Central memory CD8-positive, alpha-beta T cell (primary cell): ENCODE measurements around the gene KIF20B.

Experiments
- ATAC-seq: fragments of 150-1000 bp; cut with Tn5 transposase; replicated peaks from 2 replicates; pipeline ENCODE4 v1.10.0; 2022; ENCODE audit warnings: mild to moderate bottlenecking, moderate FRiP score, moderate number of reproducible peaks; ENCODE audit not compliant: poor library complexity, severe bottlenecking; ENCODE audit errors: extremely low read depth
- DNase-seq, 2 donors: peaks; one replicate each; pipeline ENCODE4 v3.0.0; 2021; ENCODE audit warnings: low spot score in 2 of 2
- H3K27ac Mint-ChIP-seq: one replicate; pipeline ENCODE4 v1.8.0; 2022; ENCODE audit warnings: low read depth, mild to moderate bottlenecking, moderate library complexity, mixed read lengths
- H3K27me3 Mint-ChIP-seq: one replicate; pipeline ENCODE4 v1.8.0; 2022; ENCODE audit warnings: mixed read lengths
- H3K36me3 Mint-ChIP-seq: one replicate; pipeline ENCODE4 v1.8.0; 2022; ENCODE audit warnings: mild to moderate bottlenecking, moderate library complexity, mixed read lengths; ENCODE audit not compliant: insufficient read depth
- H3K4me1 Mint-ChIP-seq: one replicate; pipeline ENCODE4 v1.8.0; 2022; ENCODE audit warnings: mixed read lengths
- H3K4me3 Mint-ChIP-seq: one replicate; pipeline ENCODE4 v1.8.0; 2022; ENCODE audit warnings: mild to moderate bottlenecking, moderate library complexity, mixed read lengths
- H3K9me3 Mint-ChIP-seq: one replicate; pipeline ENCODE4 v1.8.0; 2022; ENCODE audit warnings: mixed read lengths

The KIF20B gene, protein sequence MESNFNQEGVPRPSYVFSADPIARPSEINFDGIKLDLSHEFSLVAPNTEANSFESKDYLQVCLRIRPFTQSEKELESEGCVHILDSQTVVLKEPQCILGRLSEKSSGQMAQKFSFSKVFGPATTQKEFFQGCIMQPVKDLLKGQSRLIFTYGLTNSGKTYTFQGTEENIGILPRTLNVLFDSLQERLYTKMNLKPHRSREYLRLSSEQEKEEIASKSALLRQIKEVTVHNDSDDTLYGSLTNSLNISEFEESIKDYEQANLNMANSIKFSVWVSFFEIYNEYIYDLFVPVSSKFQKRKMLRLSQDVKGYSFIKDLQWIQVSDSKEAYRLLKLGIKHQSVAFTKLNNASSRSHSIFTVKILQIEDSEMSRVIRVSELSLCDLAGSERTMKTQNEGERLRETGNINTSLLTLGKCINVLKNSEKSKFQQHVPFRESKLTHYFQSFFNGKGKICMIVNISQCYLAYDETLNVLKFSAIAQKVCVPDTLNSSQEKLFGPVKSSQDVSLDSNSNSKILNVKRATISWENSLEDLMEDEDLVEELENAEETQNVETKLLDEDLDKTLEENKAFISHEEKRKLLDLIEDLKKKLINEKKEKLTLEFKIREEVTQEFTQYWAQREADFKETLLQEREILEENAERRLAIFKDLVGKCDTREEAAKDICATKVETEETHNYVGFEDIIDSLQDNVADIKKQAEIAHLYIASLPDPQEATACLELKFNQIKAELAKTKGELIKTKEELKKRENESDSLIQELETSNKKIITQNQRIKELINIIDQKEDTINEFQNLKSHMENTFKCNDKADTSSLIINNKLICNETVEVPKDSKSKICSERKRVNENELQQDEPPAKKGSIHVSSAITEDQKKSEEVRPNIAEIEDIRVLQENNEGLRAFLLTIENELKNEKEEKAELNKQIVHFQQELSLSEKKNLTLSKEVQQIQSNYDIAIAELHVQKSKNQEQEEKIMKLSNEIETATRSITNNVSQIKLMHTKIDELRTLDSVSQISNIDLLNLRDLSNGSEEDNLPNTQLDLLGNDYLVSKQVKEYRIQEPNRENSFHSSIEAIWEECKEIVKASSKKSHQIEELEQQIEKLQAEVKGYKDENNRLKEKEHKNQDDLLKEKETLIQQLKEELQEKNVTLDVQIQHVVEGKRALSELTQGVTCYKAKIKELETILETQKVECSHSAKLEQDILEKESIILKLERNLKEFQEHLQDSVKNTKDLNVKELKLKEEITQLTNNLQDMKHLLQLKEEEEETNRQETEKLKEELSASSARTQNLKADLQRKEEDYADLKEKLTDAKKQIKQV (N-terminal part only)

DNA sequence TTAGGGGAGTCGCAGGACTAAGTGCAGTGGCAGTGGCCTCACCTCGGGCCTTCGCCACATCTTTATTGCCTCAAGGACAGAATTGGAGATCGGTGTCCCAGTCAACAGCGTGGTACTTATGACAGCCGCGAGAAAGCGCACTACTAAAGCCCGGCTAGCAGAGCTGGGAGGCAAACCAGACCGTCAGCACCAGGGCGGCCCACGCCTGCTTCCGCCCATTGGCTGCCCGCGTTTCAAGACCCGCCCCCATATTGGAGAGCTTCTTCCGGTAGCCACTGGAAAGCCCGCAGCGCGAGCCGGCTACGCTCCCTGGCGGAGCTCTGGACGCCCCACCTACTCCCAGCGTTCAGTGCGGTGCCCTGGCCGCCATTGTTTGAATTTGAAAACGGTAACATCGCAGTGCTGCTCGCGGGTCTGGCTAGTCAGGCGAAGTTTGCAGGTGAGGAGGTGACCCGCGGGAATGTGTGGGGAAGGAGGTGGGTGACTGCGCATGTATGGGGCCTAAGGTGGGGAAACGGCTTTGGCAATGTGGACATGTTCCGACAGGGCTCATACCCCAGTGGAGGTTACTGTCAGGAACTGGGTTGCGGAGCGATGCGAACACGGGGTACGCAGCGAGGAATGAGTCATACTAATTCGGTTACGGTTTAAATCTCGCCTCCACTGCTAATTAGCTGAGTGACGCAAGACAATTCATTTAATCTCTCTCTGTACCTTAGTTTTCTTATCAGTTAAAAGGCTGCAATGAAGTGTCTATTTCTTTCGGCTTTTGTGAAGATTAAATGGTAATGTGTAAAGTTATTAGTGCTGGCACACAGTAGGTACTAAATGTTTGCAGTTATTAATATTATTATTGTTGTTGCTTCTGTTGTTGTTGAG, at the start of gene KIF20B:
Gene KIF20B (plus strand): TSS at position 349 of the 879 bp plus-strand sequence. CDS start 3,705 bp downstream, outside the sequence.
- Mint-ChIP-seq H3K36me3 (peaks cover 8% of the 10 kb centered on the region), H3K4me3 (peak within 1 kb of the TSS; percentile 96), H3K27me3 (no peaks in the 10 kb centered on the region), H3K9me3 (no peaks in the 10 kb centered on the region), H3K27ac (peak within 1 kb of the TSS; percentile 98), H3K4me1 (peaks cover 32% of the 10 kb centered on the region)
- ATAC-seq, result peak; percentile 96
- DNase-seq, result peak; percentile 91 to 92

DNA sequence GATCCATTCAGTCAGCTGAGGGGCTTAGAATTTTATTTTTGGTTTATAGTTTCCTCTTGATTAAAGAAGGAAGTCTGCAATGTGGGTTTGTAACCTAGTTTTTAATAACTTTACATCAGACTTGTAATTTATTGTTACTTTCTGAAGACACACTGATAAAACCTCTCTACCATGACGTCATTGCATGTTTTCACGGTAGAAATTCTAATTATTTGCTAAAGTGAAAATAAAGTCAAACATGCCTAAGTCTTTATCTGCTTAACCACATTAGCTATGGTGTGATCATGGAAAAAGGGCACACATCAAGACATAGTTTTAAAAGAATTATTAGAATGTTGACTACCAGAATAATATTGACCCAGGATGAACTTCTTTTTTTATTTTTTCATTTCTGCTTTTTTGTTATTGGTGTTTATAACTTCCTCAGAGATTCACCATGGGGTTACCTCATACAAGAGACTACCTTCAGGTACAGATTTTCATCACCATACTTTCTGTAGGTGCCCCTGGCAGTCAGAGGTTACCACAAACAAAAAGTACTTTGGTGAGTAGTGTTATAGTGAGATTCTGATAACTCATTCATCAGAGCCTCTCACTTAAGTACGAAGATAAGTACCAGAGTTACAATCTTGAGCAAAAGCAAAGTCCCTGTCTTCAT, 49.3 kb upstream of the KIF20B start:
- DNase-seq (no peak), ATAC-seq (no peak)
- Mint-ChIP-seq H3K4me1 (no peaks in the 10 kb centered on the region), H3K27ac (no peak overlapping the region), H3K27me3 (peaks cover 33% of the 10 kb centered on the region), H3K4me3 (no peak overlapping the region), H3K9me3 (no peaks in the 10 kb centered on the region), H3K36me3 (no peaks in the 10 kb centered on the region)

- no peak for ATAC-seq
- Mint-ChIP-seq H3K27ac (no peak overlapping the region), H3K4me3 (no peak overlapping the region), H3K36me3 (no peaks in the 10 kb centered on the region), H3K4me1 (no peaks in the 10 kb centered on the region), H3K9me3 (no peaks in the 10 kb centered on the region), H3K27me3 (peaks cover 30% of the 10 kb centered on the region)
- no peak for DNase-seq
Measured at GRCh38 chr10:89652806-89653370, 48.5 kb upstream of the KIF20B start.

DNA sequence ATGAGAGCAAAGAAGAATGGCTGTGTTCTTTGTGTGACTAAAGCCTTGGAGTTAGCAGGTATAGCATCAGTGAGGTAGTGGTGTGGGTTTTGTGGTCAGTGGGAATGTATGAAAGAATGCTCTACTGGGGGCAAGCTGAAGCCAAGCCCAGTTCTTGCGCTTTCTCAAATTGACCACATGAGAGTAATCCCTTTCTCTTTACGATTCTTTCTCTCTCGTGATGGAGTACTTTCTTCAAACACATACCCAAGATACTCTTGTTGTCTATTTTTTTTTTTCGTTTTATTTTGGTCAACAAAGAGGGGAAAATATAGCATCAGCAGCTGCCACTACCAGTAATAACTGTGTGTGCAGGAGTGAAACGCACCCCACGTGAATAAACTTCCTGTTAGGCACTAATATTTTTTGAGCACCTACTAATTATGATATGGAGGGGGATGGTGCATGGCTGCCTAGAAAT, 48.0 kb upstream of the KIF20B start:
- no peak for DNase-seq

GRCh38 chr10:89655722-89656121, 45.7 kb upstream of the KIF20B start:
- H3K4me1 Mint-ChIP-seq, result no peaks in the 10 kb centered on the region
- peaks cover 2% of the 10 kb centered on the region for H3K27me3 Mint-ChIP-seq
- no peaks in the 10 kb centered on the region for H3K9me3 Mint-ChIP-seq
- no peak for DNase-seq
- no peak for ATAC-seq
- no peaks in the 10 kb centered on the region for H3K36me3 Mint-ChIP-seq
- H3K4me3 Mint-ChIP-seq, result no peak overlapping the region
- H3K27ac Mint-ChIP-seq, result no peak overlapping the region

More for the DNA sequence above, 48.0 kb upstream of the KIF20B start:
- Mint-ChIP-seq H3K4me3 (no peak overlapping the region), H3K9me3 (no peaks in the 10 kb centered on the region), H3K36me3 (no peaks in the 10 kb centered on the region), H3K27ac (no peak overlapping the region), H3K27me3 (peaks cover 24% of the 10 kb centered on the region), H3K4me1 (no peaks in the 10 kb centered on the region)
- ATAC-seq, result no peak

DNA sequence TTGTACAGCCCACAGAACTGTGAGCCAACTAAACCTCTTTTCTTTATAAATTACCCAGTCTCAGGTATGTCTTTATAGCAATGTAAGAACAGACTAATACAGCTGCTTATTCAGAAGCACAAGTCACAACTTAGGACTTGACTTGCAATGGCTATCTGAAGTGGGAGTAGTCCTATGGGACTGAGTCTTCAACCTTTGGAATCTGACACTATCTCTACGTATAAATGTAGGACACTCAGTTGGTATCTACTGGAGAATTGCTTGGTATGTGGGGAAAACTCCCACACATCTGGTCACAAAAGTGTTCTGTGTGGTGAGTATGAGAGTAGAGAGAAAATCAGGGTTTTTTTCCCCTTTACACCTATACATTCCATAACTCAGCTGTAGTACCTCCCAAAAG, 44.1 kb upstream of the KIF20B start:
- peaks cover 2% of the 10 kb centered on the region for H3K36me3 Mint-ChIP-seq
- DNase-seq (no peak), ATAC-seq (no peak)
- H3K4me1 Mint-ChIP-seq, result no peaks in the 10 kb centered on the region
- H3K27me3 Mint-ChIP-seq, result peaks cover 9% of the 10 kb centered on the region
- H3K9me3 Mint-ChIP-seq, result no peaks in the 10 kb centered on the region
- no peak overlapping the region for H3K27ac Mint-ChIP-seq
- no peak overlapping the region for H3K4me3 Mint-ChIP-seq

GRCh38 chr10:89659143-89660131, 42.0 kb upstream of the KIF20B start:
- peaks cover 2% of the 10 kb centered on the region for H3K36me3 Mint-ChIP-seq
- H3K4me1 Mint-ChIP-seq, result no peaks in the 10 kb centered on the region
- no peaks in the 10 kb centered on the region for H3K9me3 Mint-ChIP-seq
- no peak for DNase-seq
- no peak overlapping the region for H3K27ac Mint-ChIP-seq
- ATAC-seq, result no peak
- no peak overlapping the region for H3K4me3 Mint-ChIP-seq
- peaks cover 9% of the 10 kb centered on the region for H3K27me3 Mint-ChIP-seq

DNA sequence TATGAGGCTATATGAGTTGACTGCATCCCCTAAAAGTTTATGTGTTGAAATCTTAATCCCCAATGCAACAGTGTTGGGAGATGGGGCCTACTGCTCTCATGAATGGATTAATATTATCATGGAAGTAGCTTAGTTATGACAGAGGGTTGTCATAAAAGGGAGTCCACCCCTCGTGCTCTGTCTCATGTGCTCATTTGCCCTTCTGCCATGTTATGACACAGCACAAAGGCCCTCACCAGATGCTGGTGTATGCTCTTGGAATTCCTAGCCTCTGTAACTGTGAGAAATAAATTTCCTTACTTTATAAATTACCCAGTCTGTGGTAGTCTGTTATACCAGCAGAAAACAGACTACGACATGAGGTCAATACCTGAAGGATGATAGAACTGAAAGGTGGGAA, 38.8 kb upstream of the KIF20B start:
- Mint-ChIP-seq H3K4me3 (no peak overlapping the region), H3K36me3 (peaks cover 2% of the 10 kb centered on the region)

DNA sequence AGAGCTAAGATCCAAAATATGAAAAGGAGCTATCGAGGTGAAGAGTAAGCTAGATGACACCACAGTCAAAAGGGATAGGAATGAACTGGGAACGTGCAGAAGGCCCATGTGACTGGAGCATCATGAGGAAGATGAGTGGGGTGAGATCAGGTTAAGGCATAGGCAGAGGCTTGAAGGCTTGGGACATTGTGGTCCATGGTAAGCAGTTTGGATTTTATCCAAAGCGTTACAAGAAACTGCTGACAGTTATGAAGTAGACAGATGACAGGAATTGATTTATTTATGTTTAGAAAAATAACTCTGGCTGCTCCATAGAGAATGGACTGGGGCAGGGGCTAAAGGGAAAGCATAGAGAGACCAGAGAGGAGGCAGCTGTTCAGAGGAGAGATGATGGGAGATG, 38.2 kb upstream of the KIF20B start:
- H3K36me3 Mint-ChIP-seq, result peaks cover 2% of the 10 kb centered on the region
- no peaks in the 10 kb centered on the region for H3K9me3 Mint-ChIP-seq
- ATAC-seq (no peak), DNase-seq (no peak)
- H3K27ac Mint-ChIP-seq, result no peak overlapping the region
- no peak overlapping the region for H3K4me3 Mint-ChIP-seq
- H3K4me1 Mint-ChIP-seq, result no peaks in the 10 kb centered on the region
- H3K27me3 Mint-ChIP-seq, result peaks cover 9% of the 10 kb centered on the region

More for the DNA sequence above, 38.8 kb upstream of the KIF20B start:
- Mint-ChIP-seq H3K27me3 (peaks cover 9% of the 10 kb centered on the region), H3K9me3 (no peaks in the 10 kb centered on the region), H3K4me1 (no peaks in the 10 kb centered on the region), H3K27ac (no peak overlapping the region)
- DNase-seq (no peak), ATAC-seq (no peak)

DNA sequence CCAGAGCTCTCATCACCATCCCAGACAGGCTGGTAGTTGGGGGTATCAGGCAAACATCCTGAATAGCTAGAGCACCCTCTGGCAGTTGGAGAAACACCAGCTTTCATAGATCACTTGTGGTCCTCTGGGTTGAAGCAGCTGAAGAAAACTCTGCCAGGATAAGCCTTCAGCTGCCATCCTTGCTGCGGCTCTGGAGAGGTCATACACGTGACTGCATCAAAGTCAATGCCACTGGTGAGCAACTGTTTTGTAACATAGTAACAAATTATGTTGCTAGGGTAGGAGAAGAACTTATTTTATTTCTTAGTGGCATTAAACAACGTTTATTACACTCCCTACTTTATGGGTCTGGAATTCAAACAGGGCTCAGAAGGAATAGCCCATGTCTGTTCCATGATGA, 37.2 kb upstream of the KIF20B start:
- Mint-ChIP-seq H3K9me3 (no peaks in the 10 kb centered on the region), H3K27me3 (peaks cover 9% of the 10 kb centered on the region), H3K4me1 (no peaks in the 10 kb centered on the region), H3K27ac (no peak overlapping the region), H3K36me3 (peaks cover 2% of the 10 kb centered on the region), H3K4me3 (no peak overlapping the region)
- DNase-seq, result no peak
- ATAC-seq, result no peak
